Measurements from ENCODE around the gene MBD5.

The MBD5 gene

DNA sequence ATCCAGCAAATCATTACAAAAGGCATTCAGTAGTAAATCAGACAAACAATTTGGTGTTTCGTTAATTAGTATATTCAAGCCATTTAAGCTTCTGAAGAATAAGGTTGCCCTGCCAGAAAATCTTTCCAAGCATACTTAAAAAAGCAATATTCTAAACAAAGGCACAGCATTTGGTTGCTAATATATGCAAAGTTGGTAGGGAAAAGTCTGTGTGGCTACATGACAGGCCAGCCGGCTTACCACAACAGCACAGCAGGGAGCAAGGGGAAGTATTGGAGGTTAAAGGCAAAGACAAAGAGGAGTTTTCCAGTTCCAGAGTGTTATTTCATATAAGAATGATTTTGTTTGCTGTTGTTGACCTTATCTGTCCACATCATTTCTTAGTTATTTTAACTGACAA is 282.3 kb downstream of the MBD5 start:
- DNase-seq (ENCODE audit: low spot score), result no peak
- no peak for TF ChIP-seq CTCF (IDR thresholded peaks at IDR 0.05; ENCODE audit: extremely low read depth, missing control alignments)

DNA sequence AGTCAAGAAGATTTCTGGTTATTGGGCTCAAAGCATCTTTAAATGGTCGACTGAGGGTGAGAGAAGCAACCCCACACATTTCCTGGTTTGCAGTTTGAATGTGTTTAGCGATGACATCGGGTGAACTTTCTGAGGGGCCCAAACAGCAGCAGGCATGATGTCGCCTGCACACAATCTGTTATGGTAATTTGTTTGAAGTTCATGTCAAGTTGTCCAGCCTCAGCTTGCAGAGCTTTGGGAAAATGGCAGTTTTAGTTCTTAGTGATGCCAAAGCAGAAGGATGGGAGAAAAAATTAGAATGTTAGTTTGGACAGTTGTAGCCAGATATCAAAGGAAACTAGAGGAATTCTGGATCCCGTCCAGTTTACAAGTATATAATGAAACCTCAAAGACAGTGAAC is 284.6 kb downstream of the MBD5 start:
- DNase-seq (ENCODE audit: low spot score), result no peak
- no peak for TF ChIP-seq CTCF (IDR thresholded peaks at IDR 0.05; ENCODE audit: extremely low read depth, missing control alignments)

DNA sequence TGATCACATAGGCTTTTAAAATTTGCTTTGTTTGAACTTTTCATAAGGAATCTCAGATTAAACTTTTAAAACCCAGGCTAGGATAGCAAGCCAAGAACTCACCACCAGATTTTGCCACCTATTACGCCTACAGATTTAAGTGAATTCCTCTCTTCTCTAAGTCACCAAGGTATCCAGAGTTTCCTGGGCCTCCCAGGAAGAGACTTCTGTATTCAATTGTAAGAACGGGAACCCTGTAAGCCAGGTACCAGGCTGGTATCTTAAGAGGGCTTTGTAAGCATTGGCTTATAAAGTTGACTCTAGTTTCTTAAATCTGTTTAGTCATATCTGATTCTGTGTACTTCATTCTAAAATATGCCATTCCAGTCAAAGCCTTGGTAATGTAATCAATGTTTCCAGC is 285.1 kb downstream of the MBD5 start:
- TF ChIP-seq CTCF (IDR thresholded peaks at IDR 0.05; ENCODE audit: extremely low read depth, missing control alignments), result no peak
- DNase-seq (ENCODE audit: low spot score), result no peak

DNA sequence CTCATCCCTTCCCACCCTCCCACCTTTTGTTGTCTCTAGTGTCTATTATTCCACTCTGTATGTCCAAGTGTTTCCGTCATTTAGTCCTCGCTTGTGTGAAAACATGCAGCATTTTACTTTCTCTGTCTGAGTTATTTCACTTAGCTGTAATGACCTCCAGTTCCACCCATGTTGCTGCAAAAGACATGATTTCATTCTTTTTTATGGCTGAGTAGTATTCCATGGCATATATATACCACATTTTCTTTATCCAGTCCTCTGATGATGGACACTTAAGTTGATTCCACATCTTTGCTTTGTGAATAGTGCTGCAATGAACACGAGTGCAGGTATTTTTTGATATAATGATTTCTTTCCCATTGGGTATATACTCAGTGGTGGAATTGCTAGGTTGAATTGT is 296.7 kb downstream of the MBD5 start:
- no peak for DNase-seq (ENCODE audit: low spot score)
- no peak for TF ChIP-seq CTCF (IDR thresholded peaks at IDR 0.05; ENCODE audit: extremely low read depth, missing control alignments)

GRCh38 chr2:148338541-148338940 is 317.6 kb downstream of the MBD5 start:
- no peak for TF ChIP-seq CTCF (IDR thresholded peaks at IDR 0.05; ENCODE audit: extremely low read depth, missing control alignments)
- no peak for DNase-seq (ENCODE audit: low spot score)

DNA sequence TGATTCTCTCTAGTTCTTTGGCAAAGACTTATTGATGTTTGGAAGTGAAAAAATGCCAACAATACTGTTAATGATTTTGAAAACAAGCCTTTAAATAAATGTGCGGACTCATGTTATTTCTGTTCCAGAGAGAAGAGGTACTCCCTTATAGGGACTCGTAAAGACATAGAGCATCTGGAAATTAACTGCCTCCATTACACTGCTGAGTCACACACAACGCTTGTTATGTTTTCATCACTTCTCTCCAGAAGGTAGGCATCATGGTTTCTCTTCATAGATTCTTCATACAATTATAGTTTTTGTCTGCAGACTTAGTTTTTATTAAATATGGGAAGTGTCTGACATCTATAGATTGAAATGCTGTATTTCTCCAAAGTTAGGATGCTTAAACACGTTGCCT is 321.2 kb downstream of the MBD5 start:
- TF ChIP-seq CTCF (IDR thresholded peaks at IDR 0.05; ENCODE audit: extremely low read depth, missing control alignments), result no peak
- DNase-seq (ENCODE audit: low spot score), result no peak

- TF ChIP-seq CTCF (IDR thresholded peaks at IDR 0.05; ENCODE audit: extremely low read depth, missing control alignments), result no peak
- no peak for DNase-seq (ENCODE audit: low spot score)
These were observed 329.3 kb downstream of the MBD5 start for GRCh38 chr2:148350199-148350598.

All from GM20000 (cell line).